ENCODE data around the gene SCO2. TPM values are rescaled to one million over a fixed set of nuclear protein-coding genes. Genes with fewer than 3 reads are reported as not detected.
A peak's percentile ranks its signal among the peaks of the same experiment; 100 is the strongest.

Gene SCO2
- total and polyA plus RNA-seq, 10 of the 15 experiments (the other 5 are each of a cell fraction or from before 2014, with no cell fraction given), result 0.18 to 16.0 (median 2.4) TPM; not detected in 1

DNA sequence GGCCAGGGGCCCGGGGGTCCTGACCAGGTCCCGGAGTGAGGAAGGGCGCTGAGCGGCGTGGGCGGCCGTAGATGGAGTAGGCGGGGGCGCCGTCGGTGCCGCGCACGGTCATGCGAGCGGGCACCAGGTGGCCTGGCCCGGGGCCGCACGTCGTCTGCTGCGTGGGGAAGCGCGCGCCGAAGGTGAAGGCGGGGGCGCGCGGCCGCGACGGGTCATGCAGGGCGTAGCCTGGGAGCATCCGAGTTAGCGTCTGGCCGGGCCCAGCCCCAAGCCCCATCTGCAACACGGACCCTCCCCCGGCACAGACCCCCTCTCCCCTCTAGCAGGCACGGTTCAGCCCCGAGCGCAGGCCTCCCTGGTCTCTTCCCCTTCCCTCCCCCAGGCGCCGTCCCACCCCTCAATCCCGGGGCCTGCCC is 6.2 kb upstream of the SCO2 start (continued):
- no peak for TF ChIP-seq ZBTB40 (IDR thresholded peaks at IDR 0.05; ENCODE audit: borderline replicate concordance)
- no peak for TF ChIP-seq ASH2L (IDR thresholded peaks at IDR 0.05; ENCODE audit: borderline replicate concordance, low read depth)
- TF ChIP-seq HDAC2 (IDR thresholded peaks at IDR 0.05), result no peak
- TF ChIP-seq TCF7 (IDR thresholded peaks at IDR 0.05; ENCODE audit: borderline replicate concordance), result no peak
- TF ChIP-seq ZNF384 (IDR thresholded peaks at IDR 0.05; ENCODE audit: borderline replicate concordance, low read depth, low read length), result no peak
- TF ChIP-seq TARDBP (IDR thresholded peaks at IDR 0.05; ENCODE audit: borderline replicate concordance), result no peak
- TF ChIP-seq SREBF1 (IDR thresholded peaks at IDR 0.05; ENCODE audit: low read length), result no peak
- peak; percentile 50; the same call in 1 of the 2 replicates for TF ChIP-seq TAF1 (IDR thresholded peaks at IDR 0.05; ENCODE audit: borderline replicate concordance, low read depth, low read length)
- TF ChIP-seq RELA (IDR thresholded peaks at IDR 0.05; ENCODE audit: borderline replicate concordance, partially characterized antibody), result no peak
- TF ChIP-seq RAD21 (IDR thresholded peaks at IDR 0.05; ENCODE audit: insufficient read depth, low read depth, low read length), result no peak
- no peak for TF ChIP-seq SMAD1 (IDR thresholded peaks at IDR 0.05; ENCODE audit: low read depth, partially characterized antibody)
- TF ChIP-seq, protein P1, sequence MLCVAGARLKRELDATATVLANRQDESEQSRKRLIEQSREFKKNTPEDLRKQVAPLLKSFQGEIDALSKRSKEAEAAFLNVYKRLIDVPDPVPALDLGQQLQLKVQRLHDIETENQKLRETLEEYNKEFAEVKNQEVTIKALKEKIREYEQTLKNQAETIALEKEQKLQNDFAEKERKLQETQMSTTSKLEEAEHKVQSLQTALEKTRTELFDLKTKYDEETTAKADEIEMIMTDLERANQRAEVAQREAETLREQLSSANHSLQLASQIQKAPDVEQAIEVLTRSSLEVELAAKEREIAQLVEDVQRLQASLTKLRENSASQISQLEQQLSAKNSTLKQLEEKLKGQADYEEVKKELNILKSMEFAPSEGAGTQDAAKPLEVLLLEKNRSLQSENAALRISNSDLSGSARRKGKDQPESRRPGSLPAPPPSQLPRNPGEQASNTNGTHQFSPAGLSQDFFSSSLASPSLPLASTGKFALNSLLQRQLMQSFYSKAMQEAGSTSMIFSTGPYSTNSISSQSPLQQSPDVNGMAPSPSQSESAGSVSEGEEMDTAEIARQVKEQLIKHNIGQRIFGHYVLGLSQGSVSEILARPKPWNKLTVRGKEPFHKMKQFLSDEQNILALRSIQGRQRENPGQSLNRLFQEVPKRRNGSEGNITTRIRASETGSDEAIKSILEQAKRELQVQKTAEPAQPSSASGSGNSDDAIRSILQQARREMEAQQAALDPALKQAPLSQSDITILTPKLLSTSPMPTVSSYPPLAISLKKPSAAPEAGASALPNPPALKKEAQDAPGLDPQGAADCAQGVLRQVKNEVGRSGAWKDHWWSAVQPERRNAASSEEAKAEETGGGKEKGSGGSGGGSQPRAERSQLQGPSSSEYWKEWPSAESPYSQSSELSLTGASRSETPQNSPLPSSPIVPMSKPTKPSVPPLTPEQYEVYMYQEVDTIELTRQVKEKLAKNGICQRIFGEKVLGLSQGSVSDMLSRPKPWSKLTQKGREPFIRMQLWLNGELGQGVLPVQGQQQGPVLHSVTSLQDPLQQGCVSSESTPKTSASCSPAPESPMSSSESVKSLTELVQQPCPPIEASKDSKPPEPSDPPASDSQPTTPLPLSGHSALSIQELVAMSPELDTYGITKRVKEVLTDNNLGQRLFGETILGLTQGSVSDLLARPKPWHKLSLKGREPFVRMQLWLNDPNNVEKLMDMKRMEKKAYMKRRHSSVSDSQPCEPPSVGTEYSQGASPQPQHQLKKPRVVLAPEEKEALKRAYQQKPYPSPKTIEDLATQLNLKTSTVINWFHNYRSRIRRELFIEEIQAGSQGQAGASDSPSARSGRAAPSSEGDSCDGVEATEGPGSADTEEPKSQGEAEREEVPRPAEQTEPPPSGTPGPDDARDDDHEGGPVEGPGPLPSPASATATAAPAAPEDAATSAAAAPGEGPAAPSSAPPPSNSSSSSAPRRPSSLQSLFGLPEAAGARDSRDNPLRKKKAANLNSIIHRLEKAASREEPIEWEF (IDR thresholded peaks at IDR 0.05; ENCODE audit: insufficient replicate concordance, low read depth, low read length), result no peak
- TF ChIP-seq, protein P2, sequence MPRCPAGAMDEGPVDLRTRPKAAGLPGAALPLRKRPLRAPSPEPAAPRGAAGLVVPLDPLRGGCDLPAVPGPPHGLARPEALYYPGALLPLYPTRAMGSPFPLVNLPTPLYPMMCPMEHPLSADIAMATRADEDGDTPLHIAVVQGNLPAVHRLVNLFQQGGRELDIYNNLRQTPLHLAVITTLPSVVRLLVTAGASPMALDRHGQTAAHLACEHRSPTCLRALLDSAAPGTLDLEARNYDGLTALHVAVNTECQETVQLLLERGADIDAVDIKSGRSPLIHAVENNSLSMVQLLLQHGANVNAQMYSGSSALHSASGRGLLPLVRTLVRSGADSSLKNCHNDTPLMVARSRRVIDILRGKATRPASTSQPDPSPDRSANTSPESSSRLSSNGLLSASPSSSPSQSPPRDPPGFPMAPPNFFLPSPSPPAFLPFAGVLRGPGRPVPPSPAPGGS (IDR thresholded peaks at IDR 0.05; ENCODE audit: borderline replicate concordance, insufficient read depth, low read depth, low read length, poor library complexity, severe bottlenecking), result peak; percentile 33
- TF ChIP-seq ATF7 (IDR thresholded peaks at IDR 0.05; ENCODE audit: low read depth), result no peak
- peak; percentile 79 for TF ChIP-seq NR2F1 (conservative IDR thresholded peaks at IDR 0.05)
- no peak for TF ChIP-seq KAT2A (conservative IDR thresholded peaks at IDR 0.05; ENCODE audit: control insufficient read depth, low read depth, low read length)
- TF ChIP-seq SUZ12 (IDR thresholded peaks at IDR 0.05; ENCODE audit: unreplicated experiment), result no peak
- no peak for TF ChIP-seq POLR2A (IDR thresholded peaks at IDR 0.05; ENCODE audit: low read depth, low read length)
- TF ChIP-seq CHD1 (IDR thresholded peaks at IDR 0.05; ENCODE audit: low read depth, low read length), result no peak; the same call in 1 of the 2 replicates

Data from GM12878 (cell line).